Activated naive CD4-positive, alpha-beta T cell treated with anti-CD3 and anti-CD28 coated beads for 36 hours (primary cell): ENCODE data around the gene GBE1. TPM values are rescaled to one million over a fixed set of nuclear protein-coding genes. Genes with fewer than 3 reads are reported as not detected.
"Not testable (repeated sequence)": the region's sequence is repeated elsewhere in the genome, so short reads cannot be mapped to it uniquely, and the experiment has no call there.

Experiments used
- CTCF ChIA-PET: fragments of 350-600 bp; sonication (Branson Sonifier 250); formaldehyde crosslinking; loops from one replicate; lab custom pipeline; 2021; ENCODE audit warnings: antibody characterized with exemption; lab: Charles Lee
- DNase-seq: peaks from one replicate; pipeline ENCODE4 v3.0.0-alpha.2; 2020
- H3K27ac Mint-ChIP-seq: one replicate; pipeline ENCODE4 v1.8.0; 2021; ENCODE audit warnings: mild to moderate bottlenecking, mixed read lengths
- H3K27me3 Mint-ChIP-seq: one replicate; pipeline ENCODE4 v1.8.0; 2021; ENCODE audit warnings: low read depth, mixed read lengths
- H3K36me3 Mint-ChIP-seq: one replicate; pipeline ENCODE4 v1.8.0; 2021; ENCODE audit warnings: low read depth, mixed read lengths
- H3K4me1 Mint-ChIP-seq: one replicate; pipeline ENCODE4 v1.8.0; 2021; ENCODE audit warnings: low read depth, mixed read lengths
- H3K4me3 Mint-ChIP-seq: one replicate; pipeline ENCODE4 v1.8.0; 2021; ENCODE audit warnings: mild to moderate bottlenecking, moderate library complexity, mixed read lengths
- H3K9me3 Mint-ChIP-seq: one replicate; pipeline ENCODE4 v1.8.0; 2021; ENCODE audit warnings: mixed read lengths
- intact Hi-C: fragments of 100-400 bp; cut with micrococcal nuclease; formaldehyde crosslinking; loops from one replicate; pipeline ENCODE4 v1.15.1; 2023
- total RNA-seq, 2 experiments: library from RNA; stranded (reverse); gene quantifications; one replicate each; pipeline ENCODE4 v1.2.3, GENCODE V29; 2021

Gene GBE1
- total RNA-seq, 2 experiments from 2014 or later = 24.6 to 26.0 TPM

GRCh38 chr3:81747280-81747679 is 14.2 kb downstream of the GBE1 start:
- DNase-seq, H3K27ac Mint-ChIP-seq, H3K27me3 Mint-ChIP-seq, H3K36me3 Mint-ChIP-seq, intact Hi-C loops, H3K9me3 Mint-ChIP-seq, H3K4me1 Mint-ChIP-seq, H3K4me3 Mint-ChIP-seq: not testable (repeated sequence)
- CTCF ChIA-PET = interaction anchor here (0.5 kb wide), 1 partner anchor 254 kb away, joined by 3 read pairs; no protein-coding TSS in a partner anchor

GRCh38 chr3:81744366-81744765 is 17.1 kb downstream of the GBE1 start:
- Mint-ChIP-seq H3K4me1 (peaks cover 5% of the 10 kb centered on the region), H3K27me3 (no peaks in the 10 kb centered on the region), H3K36me3 (peaks cover 3% of the 10 kb centered on the region), H3K9me3 (no peaks in the 10 kb centered on the region), H3K27ac (no peak overlapping the region), H3K4me3 (no peak overlapping the region)
- no peak for DNase-seq
- intact Hi-C loops = no loop called here
- CTCF ChIA-PET = no interaction called here

- Mint-ChIP-seq H3K27ac (no peak overlapping the region), H3K27me3 (no peaks in the 10 kb centered on the region), H3K4me1 (peaks cover 5% of the 10 kb centered on the region), H3K9me3 (no peaks in the 10 kb centered on the region), H3K36me3 (peaks cover 5% of the 10 kb centered on the region), H3K4me3 (no peak overlapping the region)
- CTCF ChIA-PET = no interaction called here
- no peak for DNase-seq
- intact Hi-C loops = no loop called here
These were observed 18.1 kb downstream of the GBE1 start for GRCh38 chr3:81743096-81744025.

- Mint-ChIP-seq H3K36me3 (peaks cover 4% of the 10 kb centered on the region), H3K27me3 (no peaks in the 10 kb centered on the region), H3K27ac (no peak overlapping the region), H3K4me3 (no peak overlapping the region), H3K9me3 (no peaks in the 10 kb centered on the region), H3K4me1 (peaks cover 5% of the 10 kb centered on the region)
- intact Hi-C loops = no loop called here
- DNase-seq = no peak
- CTCF ChIA-PET = no interaction called here
These were observed 18.9 kb downstream of the GBE1 start for GRCh38 chr3:81742581-81742980.

GRCh38 chr3:81741216-81741615 is 20.2 kb downstream of the GBE1 start:
- CTCF ChIA-PET = no interaction called here
- peaks cover 6% of the 10 kb centered on the region for H3K36me3 Mint-ChIP-seq
- DNase-seq = no peak
- H3K27ac Mint-ChIP-seq = no peak overlapping the region
- H3K4me3 Mint-ChIP-seq = no peak overlapping the region
- H3K4me1 Mint-ChIP-seq = peaks cover 5% of the 10 kb centered on the region
- H3K9me3 Mint-ChIP-seq = no peaks in the 10 kb centered on the region
- intact Hi-C loops = no loop called here
- no peaks in the 10 kb centered on the region for H3K27me3 Mint-ChIP-seq

- CTCF ChIA-PET = no interaction called here
- H3K4me1 Mint-ChIP-seq = peaks cover 5% of the 10 kb centered on the region
These were observed 20.7 kb downstream of the GBE1 start for GRCh38 chr3:81740731-81741130.

GRCh38 chr3:81735334-81735733 is 26.1 kb downstream of the GBE1 start:
- H3K27ac Mint-ChIP-seq = no peak overlapping the region
- H3K36me3 Mint-ChIP-seq = peaks cover 6% of the 10 kb centered on the region
- intact Hi-C loops = no loop called here
- CTCF ChIA-PET = no interaction called here
- H3K9me3 Mint-ChIP-seq = no peaks in the 10 kb centered on the region
- DNase-seq = no peak
- H3K27me3 Mint-ChIP-seq = no peaks in the 10 kb centered on the region
- H3K4me1 Mint-ChIP-seq = peaks cover 11% of the 10 kb centered on the region
- H3K4me3 Mint-ChIP-seq = no peak overlapping the region

More at GRCh38 chr3:81740731-81741130, 20.7 kb downstream of the GBE1 start:
- H3K36me3 Mint-ChIP-seq = peaks cover 6% of the 10 kb centered on the region
- H3K27me3 Mint-ChIP-seq = no peaks in the 10 kb centered on the region
- intact Hi-C loops = no loop called here
- no peak overlapping the region for H3K4me3 Mint-ChIP-seq
- no peak overlapping the region for H3K27ac Mint-ChIP-seq
- H3K9me3 Mint-ChIP-seq = no peaks in the 10 kb centered on the region
- no peak for DNase-seq

- no peak for DNase-seq
- peaks cover 11% of the 10 kb centered on the region for H3K4me1 Mint-ChIP-seq
- no peak overlapping the region for H3K27ac Mint-ChIP-seq
- CTCF ChIA-PET = no interaction called here
- H3K9me3 Mint-ChIP-seq = no peaks in the 10 kb centered on the region
- no peaks in the 10 kb centered on the region for H3K27me3 Mint-ChIP-seq
- no peak overlapping the region for H3K4me3 Mint-ChIP-seq
- intact Hi-C loops = no loop called here
- peaks cover 6% of the 10 kb centered on the region for H3K36me3 Mint-ChIP-seq
These were observed 26.7 kb downstream of the GBE1 start for GRCh38 chr3:81734742-81735141.

GRCh38 chr3:81732642-81733041 is 28.8 kb downstream of the GBE1 start:
- intact Hi-C loops = no loop called here

GRCh38 chr3:81728766-81729544 is 32.5 kb downstream of the GBE1 start:
- Mint-ChIP-seq H3K36me3 (peaks cover 2% of the 10 kb centered on the region), H3K27ac (no peak overlapping the region), H3K4me3 (no peak overlapping the region), H3K9me3 (no peaks in the 10 kb centered on the region), H3K27me3 (no peaks in the 10 kb centered on the region), H3K4me1 (peaks cover 8% of the 10 kb centered on the region)
- intact Hi-C loops = no loop called here
- CTCF ChIA-PET = no interaction called here
- no peak for DNase-seq

More at GRCh38 chr3:81732642-81733041, 28.8 kb downstream of the GBE1 start:
- CTCF ChIA-PET = interaction anchor here (0.6 kb wide), 1 partner anchor 51 kb away, joined by 3 read pairs; no protein-coding TSS in a partner anchor
- Mint-ChIP-seq H3K36me3 (peaks cover 1% of the 10 kb centered on the region), H3K9me3 (no peaks in the 10 kb centered on the region), H3K27ac (no peak overlapping the region), H3K4me3 (no peak overlapping the region), H3K27me3 (no peaks in the 10 kb centered on the region), H3K4me1 (peaks cover 11% of the 10 kb centered on the region)
- DNase-seq = no peak

GRCh38 chr3:81726735-81727134 is 34.7 kb downstream of the GBE1 start:
- Mint-ChIP-seq H3K4me1 (peaks cover 8% of the 10 kb centered on the region), H3K4me3 (no peak overlapping the region), H3K27me3 (no peaks in the 10 kb centered on the region), H3K27ac (no peak overlapping the region), H3K36me3 (peaks cover 2% of the 10 kb centered on the region), H3K9me3 (no peaks in the 10 kb centered on the region)
- intact Hi-C loops = no loop called here
- DNase-seq = no peak
- CTCF ChIA-PET = no interaction called here

GRCh38 chr3:81726132-81726531 is 35.3 kb downstream of the GBE1 start:
- Mint-ChIP-seq H3K4me3 (no peak overlapping the region), H3K4me1 (peaks cover 8% of the 10 kb centered on the region), H3K36me3 (peaks cover 2% of the 10 kb centered on the region), H3K27me3 (no peaks in the 10 kb centered on the region), H3K27ac (no peak overlapping the region), H3K9me3 (no peaks in the 10 kb centered on the region)
- no peak for DNase-seq
- intact Hi-C loops = no loop called here
- CTCF ChIA-PET = no interaction called here
